GM23248 (cell line): Measurements from ENCODE around the gene CFAP74. TPM values are rescaled to one million over a fixed set of nuclear protein-coding genes. Genes with fewer than 3 reads are reported as not detected.

ENCODE experiments used
- DNase-seq: peaks from one replicate; pipeline ENCODE4 v3.0.0-alpha.2; 2015
- H2AFZ ChIP-seq: fragments of 200-600 bp; sonication (generic); 2 replicates; pipeline ENCODE4 v1.6.1; 2016; ENCODE audit warnings: antibody characterized with exemption
- H3F3A ChIP-seq: fragments of 200-600 bp; sonication (generic); 2 replicates; pipeline ENCODE4 v1.6.1; 2016; ENCODE audit warnings: mild to moderate bottlenecking, antibody characterized with exemption, mixed run types; ENCODE audit not compliant: insufficient read depth
- H3K27ac ChIP-seq: fragments of 200-600 bp; sonication (generic); 2 replicates; pipeline ENCODE4 v1.5.1; 2016; ENCODE audit warnings: mild to moderate bottlenecking
- H3K27me3 ChIP-seq: fragments of 200-600 bp; sonication (generic); replicated peaks from 2 replicates; pipeline ENCODE4 v1.6.1; 2016; ENCODE audit warnings: mild to moderate bottlenecking; ENCODE audit not compliant: insufficient read depth
- H3K36me3 ChIP-seq: fragments of 200-600 bp; sonication (generic); 2 replicates; pipeline ENCODE4 v1.6.1; 2016; ENCODE audit warnings: low read depth, mild to moderate bottlenecking
- H3K4me1 ChIP-seq: fragments of 200-600 bp; sonication (generic); 2 replicates; pipeline ENCODE4 v1.6.1; 2016; ENCODE audit warnings: mild to moderate bottlenecking; ENCODE audit not compliant: insufficient read depth
- H3K4me2 ChIP-seq: fragments of 200-600 bp; sonication (generic); one replicate; pipeline ENCODE4 v1.6.1; 2016; ENCODE audit warnings: mild to moderate bottlenecking; ENCODE audit not compliant: unreplicated experiment
- H3K4me3 ChIP-seq: fragments of 200-600 bp; sonication (generic); 2 replicates; pipeline ENCODE4 v1.5.1; 2016; ENCODE audit warnings: mild to moderate bottlenecking
- H3K79me2 ChIP-seq: fragments of 200-600 bp; sonication (generic); 2 replicates; pipeline ENCODE4 v1.6.1; 2016; ENCODE audit warnings: mild to moderate bottlenecking; ENCODE audit not compliant: insufficient read depth
- H3K9ac ChIP-seq: fragments of 200-600 bp; sonication (generic); 2 replicates; pipeline ENCODE4 v1.6.1; 2016; ENCODE audit warnings: mild to moderate bottlenecking
- H3K9me2 ChIP-seq: fragments of 200-600 bp; sonication (generic); 2 replicates; pipeline ENCODE4 v1.6.1; 2016; ENCODE audit warnings: mixed run types, mild to moderate bottlenecking, moderate library complexity; ENCODE audit not compliant: insufficient read depth
- H3K9me3 ChIP-seq: fragments of 200-600 bp; sonication (generic); one replicate; pipeline ENCODE4 v1.6.1; 2017; ENCODE audit warnings: low read depth
- H4K20me1 ChIP-seq: fragments of 200-600 bp; sonication (generic); 2 replicates; pipeline ENCODE4 v1.6.0; 2016; ENCODE audit not compliant: insufficient read depth
- EZH2 ChIP-seq: fragments of 200-600 bp; sonication (generic); IDR thresholded peaks from 2 replicates; pipeline ENCODE4 v1.6.1; 2018; ENCODE audit warnings: antibody characterized with exemption, mild to moderate bottlenecking; ENCODE audit not compliant: insufficient read depth, poor library complexity, severe bottlenecking
- EZH2phosphoT487 ChIP-seq: fragments of 200-600 bp; sonication (generic); IDR thresholded peaks from 2 replicates; pipeline ENCODE4 v1.6.1; 2018; ENCODE audit warnings: antibody characterized with exemption, moderate library complexity, mild to moderate bottlenecking, low read depth; ENCODE audit not compliant: insufficient read depth
- WGBS, 2 experiments: methylation state at CpG; one replicate each; pipeline ENCODE4 v1.1.6; 2015 to 2017; ENCODE audit warnings: low lambda C conversion rate in 2 of 2, low coverage in 1 of 2; ENCODE audit errors: missing lambda C conversion rate in 2 of 2; 5-methylcytosine and 5-hydroxymethylcytosine counted together
- in situ Hi-C: fragments of 300-500 bp; cut with MboI; formaldehyde crosslinking; loops from 2 replicates; pipeline ENCODE4 v1.15.0; 2020
- polyA plus RNA-seq: library from polyadenylated mRNA; unstranded; fragments of >200 nt; fragmentation: Nextera tagmentation; extraction: Ambion mirVana; gene quantifications from 2 replicates; pipeline ENCODE4 v1.2.1, GENCODE V29; 2016
- total RNA-seq: library from RNA; depleted of rRNA; stranded (reverse); fragments of >200 nt; shearing (Covaris generic); gene quantifications from 2 replicates; pipeline ENCODE4 v1.2.3, GENCODE V29; 2014

CFAP74 gene
- total and polyA plus RNA-seq, 2 experiments from 2014 or later: not detected

GRCh38 chr1:1956101-1956500, 47.5 kb downstream of the CFAP74 start:
- Histone ChIP-seq H4K20me1 (no peaks in the 10 kb centered on the region), H3K4me3 (no peak overlapping the region), H3K36me3 (no peaks in the 10 kb centered on the region), H3F3A (no peaks in the 10 kb centered on the region), H3K27me3 (peaks cover 21% of the 10 kb centered on the region), H3K4me1 (no peaks in the 10 kb centered on the region), H3K79me2 (no peaks in the 10 kb centered on the region), H3K4me2 (no peak overlapping the region), H3K9me3 (no peaks in the 10 kb centered on the region), H3K9me2 (no peaks in the 10 kb centered on the region), H3K27ac (no peak overlapping the region), H3K9ac (no peak overlapping the region), H2AFZ (no peak overlapping the region)
- WGBS, 2 experiments: 51 to 61% methylated on average over 7 of the region's 7 CpGs
- DNase-seq: no peak
- TF ChIP-seq EZH2phosphoT487 (no peak), EZH2 (no peak)
- in situ Hi-C loops: no loop called here

- H2AFZ ChIP-seq: no peak overlapping the region
Observed at GRCh38 chr1:1955621-1956094, 47.9 kb downstream of the CFAP74 start.

GRCh38 chr1:1954831-1955441, 48.6 kb downstream of the CFAP74 start:
- Histone ChIP-seq H3K9me2 (no peaks in the 10 kb centered on the region), H3F3A (no peaks in the 10 kb centered on the region), H3K27ac (no peak overlapping the region), H3K36me3 (no peaks in the 10 kb centered on the region), H3K4me3 (no peak overlapping the region), H3K79me2 (no peaks in the 10 kb centered on the region), H3K4me2 (no peak overlapping the region), H3K4me1 (no peaks in the 10 kb centered on the region), H3K9me3 (no peaks in the 10 kb centered on the region), H3K27me3 (peaks cover 24% of the 10 kb centered on the region), H3K9ac (no peak overlapping the region), H2AFZ (no peak overlapping the region), H4K20me1 (no peaks in the 10 kb centered on the region)
- 86 to 87% methylated on average over 44 to 46 of the region's 46 CpGs for WGBS, 2 experiments
- no peak for DNase-seq
- no peak for TF ChIP-seq EZH2phosphoT487
- no peak for TF ChIP-seq EZH2
- in situ Hi-C loops: no loop called here

More at GRCh38 chr1:1955621-1956094, 47.9 kb downstream of the CFAP74 start:
- Histone ChIP-seq H4K20me1 (no peaks in the 10 kb centered on the region), H3K27ac (no peak overlapping the region), H3K36me3 (no peaks in the 10 kb centered on the region), H3K79me2 (no peaks in the 10 kb centered on the region), H3K9me2 (no peaks in the 10 kb centered on the region), H3K4me1 (no peaks in the 10 kb centered on the region), H3K4me2 (no peak overlapping the region), H3K9ac (no peak overlapping the region), H3K27me3 (peaks cover 21% of the 10 kb centered on the region), H3K9me3 (no peaks in the 10 kb centered on the region), H3K4me3 (no peak overlapping the region), H3F3A (no peaks in the 10 kb centered on the region)
- in situ Hi-C loops: no loop called here
- no peak for TF ChIP-seq EZH2phosphoT487
- no peak for TF ChIP-seq EZH2
- WGBS, 2 experiments: 53 to 68% methylated on average over 12 to 14 of the region's 14 CpGs
- no peak for DNase-seq

GRCh38 chr1:1954015-1954414, 49.6 kb downstream of the CFAP74 start:
- Histone ChIP-seq H3K36me3 (no peaks in the 10 kb centered on the region), H3K9me3 (no peaks in the 10 kb centered on the region), H3K9ac (no peak overlapping the region), H3F3A (no peaks in the 10 kb centered on the region), H3K4me2 (no peak overlapping the region), H3K79me2 (no peaks in the 10 kb centered on the region), H3K4me1 (no peaks in the 10 kb centered on the region), H2AFZ (no peak overlapping the region), H3K9me2 (no peaks in the 10 kb centered on the region), H3K27me3 (peaks cover 33% of the 10 kb centered on the region), H3K4me3 (no peak overlapping the region), H3K27ac (no peak overlapping the region), H4K20me1 (no peaks in the 10 kb centered on the region)
- no peak for TF ChIP-seq EZH2phosphoT487
- no peak for TF ChIP-seq EZH2
- in situ Hi-C loops: no loop called here
- DNase-seq: no peak
- WGBS, 2 experiments: 49 to 50% methylated on average over 9 of the region's 9 CpGs

GRCh38 chr1:1950940-1951339, 52.6 kb downstream of the CFAP74 start:
- Histone ChIP-seq H3K27ac (no peak overlapping the region), H3F3A (no peaks in the 10 kb centered on the region), H3K9me2 (no peaks in the 10 kb centered on the region), H3K9me3 (no peaks in the 10 kb centered on the region), H3K36me3 (no peaks in the 10 kb centered on the region), H3K4me1 (no peaks in the 10 kb centered on the region), H2AFZ (no peak overlapping the region), H3K27me3 (peaks cover 33% of the 10 kb centered on the region), H3K4me2 (no peak overlapping the region), H3K79me2 (no peaks in the 10 kb centered on the region), H4K20me1 (no peaks in the 10 kb centered on the region), H3K9ac (no peak overlapping the region), H3K4me3 (no peak overlapping the region)
- in situ Hi-C loops: no loop called here
- no peak for TF ChIP-seq EZH2phosphoT487
- no peak for TF ChIP-seq EZH2
- DNase-seq: no peak
- 27 to 29% methylated on average over 5 of the region's 5 CpGs for WGBS, 2 experiments
